H1 (cell line): ENCODE results near the gene CLIC1. TPM values are rescaled to one million over a fixed set of nuclear protein-coding genes. Genes with fewer than 3 reads are reported as not detected.

Source experiments
- EZH2 ChIP-seq: fragments of 200-600 bp; sonication (generic); IDR thresholded peaks from 2 replicates; pipeline ENCODE4 v1.7.1; 2012; ENCODE audit warnings: low read depth, mild to moderate bottlenecking, moderate library complexity, low read length, inconsistent platforms; ENCODE audit not compliant: severe bottlenecking
- HDAC2 ChIP-seq, 2 experiments: fragments of 300-600 bp in 1 of 2; sonication (generic) in 1 of 2; IDR thresholded peaks; 2 replicates each; pipeline ENCODE4 v1.6.1; 2011 to 2012; ENCODE audit warnings: low read depth in 2 of 2, low read length in 2 of 2, mild to moderate bottlenecking in 2 of 2, moderate library complexity in 2 of 2, borderline replicate concordance in 1 of 2, inconsistent platforms in 1 of 2
- RXRA ChIP-seq: IDR thresholded peaks from 2 replicates; pipeline ENCODE4 v1.6.1; 2011; ENCODE audit warnings: low read depth, mild to moderate bottlenecking, low read length, moderate library complexity; ENCODE audit not compliant: insufficient read depth
- SP1 ChIP-seq: IDR thresholded peaks from 2 replicates; pipeline ENCODE4 v1.6.1; 2011; ENCODE audit warnings: low read depth, low read length
- polyA plus RNA-seq, 7 experiments: library from polyadenylated mRNA; depleted of rRNA in 3 of 7; stranded (reverse) in 5 of 7; unstranded in 2 of 7; fragments of >200 nt in 5 of 7; fragments of 200-250 nt in 2 of 7; gene quantifications; 1 replicate in 5 of 7; 2 replicates in 1 of 7; 4 replicates in 1 of 7; pipeline versions ENCODE4 v1.2.1 to v1.2.3, GENCODE V29; 2011 to 2013; ENCODE audit warnings: missing spikeins in 2 of 7, mixed read lengths in 2 of 7
- total RNA-seq: library from RNA; stranded (reverse); fragmentation: NEBNext Ultra II Directional; extraction: Animal tissue kit (Norgen Biotek cat#: 25700); gene quantifications from 2 replicates; pipeline ENCODE4 v1.2.1, GENCODE V29; 2021

CLIC1 gene
- total and polyA plus RNA-seq, 2 of the 8 experiments (the other 6 are each of a cell fraction or from before 2014, with no cell fraction given), result 250 to 277 TPM

- TF ChIP-seq HDAC2 (IDR thresholded peaks at IDR 0.05; ENCODE audit: borderline replicate concordance in 1 of 2, low read depth in 2 of 2, low read length in 2 of 2) (no peak), EZH2 (no peak), SP1 (no peak), RXRA (no peak)
- TF ChIP-seq, all 59 proteins: peak for 0
Measured at GRCh38 chr6:31712296-31712695, 24.0 kb downstream of the CLIC1 start (continued).
